T1000 (cell line): Measurements from ENCODE around the gene ANKRD40.
A peak's percentile ranks its signal among the peaks of the same experiment; 100 is the strongest.
"Not testable (repeated sequence)": the region's sequence is repeated elsewhere in the genome, so short reads cannot be mapped to it uniquely, and the experiment has no call there.

Experiments
- DNase-seq: peaks from one replicate; lab custom pipeline; 2025; ENCODE audit warnings: mixed read lengths; lab: John Stamatoyannopoulos, UW

The ANKRD40 gene, protein sequence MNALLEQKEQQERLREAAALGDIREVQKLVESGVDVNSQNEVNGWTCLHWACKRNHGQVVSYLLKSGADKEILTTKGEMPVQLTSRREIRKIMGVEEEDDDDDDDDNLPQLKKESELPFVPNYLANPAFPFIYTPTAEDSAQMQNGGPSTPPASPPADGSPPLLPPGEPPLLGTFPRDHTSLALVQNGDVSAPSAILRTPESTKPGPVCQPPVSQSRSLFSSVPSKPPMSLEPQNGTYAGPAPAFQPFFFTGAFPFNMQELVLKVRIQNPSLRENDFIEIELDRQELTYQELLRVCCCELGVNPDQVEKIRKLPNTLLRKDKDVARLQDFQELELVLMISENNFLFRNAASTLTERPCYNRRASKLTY

DNA sequence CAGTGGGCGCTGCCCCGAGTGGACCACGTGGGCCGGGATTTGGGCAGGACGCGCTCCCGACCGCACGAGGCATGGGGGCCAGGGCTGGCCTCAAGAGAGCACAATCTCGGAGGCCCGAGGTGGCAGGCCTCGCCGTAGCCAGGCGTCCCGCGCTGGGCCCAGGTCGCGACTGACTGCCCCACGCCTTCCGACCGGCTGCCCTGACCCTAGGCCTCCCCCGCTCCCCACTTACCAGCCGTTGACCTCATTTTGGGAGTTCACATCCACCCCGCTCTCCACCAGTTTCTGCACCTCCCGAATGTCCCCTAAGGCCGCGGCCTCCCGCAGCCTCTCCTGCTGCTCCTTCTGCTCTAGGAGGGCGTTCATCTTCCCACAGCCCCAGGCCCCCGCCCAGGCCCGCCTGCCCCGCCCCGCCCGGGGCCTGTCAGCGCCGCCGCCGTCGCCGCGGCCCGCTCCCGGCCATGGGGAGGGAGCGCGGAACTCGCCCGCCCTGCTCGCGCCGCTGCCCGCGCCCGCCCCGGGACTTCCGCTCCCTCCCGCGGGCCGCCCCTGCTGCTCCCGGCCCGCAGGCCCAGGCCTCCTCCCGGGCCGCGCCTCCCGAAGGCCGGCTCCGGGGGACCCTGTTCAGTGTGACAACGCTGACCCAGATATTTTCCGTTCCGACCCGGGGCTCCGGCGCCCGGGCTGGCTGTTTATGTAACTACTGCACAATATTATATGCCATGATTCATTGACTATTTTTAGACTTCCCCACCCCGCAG is at the start of gene ANKRD40:
ANKRD40 (minus strand) TSS at position 626 of the 761 bp plus-strand sequence; CDS start at position 366, 260 bp downstream.
- peak; percentile 89 for DNase-seq

DNA sequence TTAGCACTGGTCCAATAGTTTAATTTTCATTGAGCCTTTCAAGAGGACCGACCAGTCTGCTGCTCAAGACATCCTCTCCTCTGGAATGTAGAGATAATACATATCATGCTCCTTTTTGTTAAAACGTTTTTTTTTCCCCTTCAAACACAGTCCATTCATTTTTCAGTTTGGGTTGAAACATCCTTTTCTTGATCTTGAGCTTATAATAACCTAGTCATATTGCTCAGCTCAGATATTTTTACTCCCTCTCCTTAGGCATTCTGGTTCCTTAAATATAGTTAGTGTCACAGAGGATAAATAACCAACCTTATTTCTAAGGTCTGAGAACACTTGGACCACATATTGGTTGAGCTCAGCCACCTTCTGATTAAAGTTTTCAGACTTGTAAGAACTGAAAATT is 46.8 kb upstream of the ANKRD40 start:
- no peak for DNase-seq

DNA sequence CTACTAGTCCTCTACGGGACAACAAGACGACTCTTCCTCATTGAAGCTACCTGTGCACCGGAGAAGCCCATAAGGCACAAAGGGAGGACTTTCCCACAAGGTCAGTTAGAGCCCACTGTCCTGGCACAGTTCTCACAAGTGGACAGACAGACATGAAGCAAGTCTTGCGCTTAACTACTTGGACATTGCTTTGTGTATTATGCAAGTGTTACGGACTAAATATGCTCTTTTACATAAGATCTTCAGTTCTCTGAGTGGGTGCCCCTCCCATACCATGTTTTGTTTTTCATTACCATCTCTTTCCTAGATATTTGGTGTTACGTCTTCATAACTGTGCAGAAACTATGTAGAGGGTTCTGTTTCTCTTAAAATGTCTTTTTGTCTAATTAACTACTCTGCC is 41.5 kb upstream of the ANKRD40 start:
- no peak for DNase-seq

DNA sequence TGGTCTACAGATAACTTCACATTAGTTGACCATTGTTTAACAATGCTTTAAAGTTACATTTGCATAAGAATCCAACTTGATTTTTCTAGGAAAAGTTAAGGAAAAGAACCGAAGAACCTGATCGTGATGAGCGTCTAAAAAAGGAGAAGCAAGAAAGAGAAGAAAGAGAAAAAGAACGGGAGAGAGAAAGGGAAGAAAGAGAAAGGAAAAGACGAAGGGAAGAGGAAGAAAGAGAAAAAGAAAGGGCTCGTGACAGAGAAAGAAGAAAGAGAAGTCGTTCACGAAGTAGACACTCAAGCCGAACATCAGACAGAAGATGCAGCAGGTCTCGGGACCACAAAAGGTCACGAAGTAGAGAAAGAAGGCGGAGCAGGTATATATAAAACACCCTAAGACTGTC is 37.9 kb upstream of the ANKRD40 start:
- DNase-seq = no peak

DNA sequence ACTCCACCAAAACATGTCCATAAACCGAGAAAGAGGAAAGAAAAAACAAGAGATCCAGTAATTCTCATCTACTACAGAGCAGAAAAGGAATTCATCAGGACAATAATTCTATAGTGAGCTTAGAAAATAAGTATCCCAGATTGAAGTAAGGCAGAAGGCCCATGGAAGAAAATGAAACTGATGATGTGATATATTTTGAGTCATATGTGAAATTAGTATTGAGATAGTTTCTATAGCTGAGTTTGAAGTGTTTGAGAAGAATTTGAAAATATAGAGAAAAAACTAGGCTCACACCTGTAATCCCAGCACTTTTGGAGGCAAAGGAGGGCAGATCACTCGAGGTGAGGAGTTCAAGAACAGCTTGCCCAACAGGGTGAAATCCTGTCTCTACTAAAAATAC is 31.4 kb upstream of the ANKRD40 start:
- no peak for DNase-seq

DNA sequence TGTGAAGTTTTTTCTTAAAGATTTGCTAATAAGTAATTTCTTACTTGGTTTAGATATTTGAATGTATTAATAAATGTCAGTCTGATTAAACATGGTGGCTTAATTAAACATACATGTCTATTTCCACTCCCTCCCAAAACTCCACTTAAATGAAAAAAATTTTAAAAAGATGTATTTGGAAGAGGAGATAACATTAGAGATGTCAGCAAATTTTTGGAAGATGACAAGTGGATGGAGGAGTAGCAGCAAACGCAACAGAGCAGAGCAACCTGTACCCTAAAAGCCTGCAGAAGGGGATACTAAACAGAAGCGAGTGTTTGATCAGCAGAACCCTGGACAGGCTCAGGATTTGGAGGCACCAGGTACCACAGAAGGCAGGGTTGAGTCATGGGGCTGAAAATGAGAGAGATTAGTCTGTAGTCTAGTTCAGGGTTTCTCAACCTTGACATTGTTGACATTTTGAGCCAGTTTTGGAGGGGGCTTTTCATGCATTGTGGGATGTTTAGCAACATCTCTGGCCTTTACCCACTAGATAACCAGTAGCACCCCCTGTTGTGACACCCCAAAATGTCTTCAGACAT is 29.5 kb upstream of the ANKRD40 start:
- DNase-seq = no peak

DNA sequence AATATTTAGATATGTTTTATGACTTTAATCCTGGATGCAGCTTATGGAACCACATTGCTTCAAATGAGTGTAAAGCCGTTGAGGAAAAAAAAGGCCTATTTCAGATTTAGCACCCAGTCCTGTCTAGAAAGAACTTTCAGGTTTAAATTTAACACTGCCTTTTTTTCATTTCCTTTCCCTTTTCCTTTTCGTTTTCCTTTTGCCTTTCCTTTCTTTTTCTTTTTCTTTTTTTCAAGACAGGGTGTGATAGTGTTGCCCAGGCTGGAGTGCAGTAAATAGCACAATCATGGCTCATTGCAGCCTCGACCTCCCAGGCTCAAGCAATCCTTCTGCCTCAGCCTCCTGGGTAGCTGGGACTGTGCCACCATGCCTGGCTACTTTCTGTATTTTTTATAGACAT is 27.6 kb upstream of the ANKRD40 start:
- no peak for DNase-seq

DNA sequence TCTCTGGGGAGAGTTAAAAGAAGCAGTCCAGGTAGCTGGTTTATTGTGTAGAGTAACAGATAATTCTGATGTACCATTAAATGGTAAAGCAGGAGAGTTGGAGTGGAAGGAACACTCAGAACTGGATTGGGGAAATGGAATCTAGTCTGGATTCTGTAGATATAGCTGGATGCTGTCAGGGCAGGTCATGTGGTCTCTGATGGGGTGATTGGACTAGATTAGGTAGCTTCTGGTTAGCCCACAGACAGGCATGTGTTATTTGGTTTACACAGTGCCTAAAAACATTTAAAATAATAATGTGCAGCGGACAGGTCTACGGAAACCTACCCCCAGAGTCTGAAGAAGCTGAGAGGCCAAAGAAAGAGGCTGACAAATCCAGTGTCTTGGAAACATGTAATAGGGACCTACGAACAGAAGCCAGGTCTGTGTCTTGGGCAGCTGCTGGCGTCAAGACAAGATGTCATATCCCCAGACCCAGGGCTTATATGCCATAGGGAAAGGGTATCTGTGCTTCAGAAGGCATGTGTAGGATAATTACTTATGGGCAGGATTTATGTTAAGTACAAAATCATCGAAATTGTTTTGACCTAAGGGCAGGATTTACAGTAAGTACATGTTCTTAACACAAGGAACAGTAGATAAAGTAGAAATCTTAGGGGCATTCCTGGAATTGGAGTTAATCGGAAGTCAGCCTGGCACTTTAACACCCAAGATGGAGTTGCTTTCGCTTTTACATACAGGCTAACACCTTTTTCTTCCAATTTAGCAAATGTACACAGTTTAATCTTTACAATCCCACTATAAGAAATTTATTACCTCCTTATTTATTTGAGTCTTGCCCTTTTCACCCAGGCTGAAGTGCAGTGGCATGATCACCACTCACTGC is 24.1 kb upstream of the ANKRD40 start:
- no peak for DNase-seq

DNA sequence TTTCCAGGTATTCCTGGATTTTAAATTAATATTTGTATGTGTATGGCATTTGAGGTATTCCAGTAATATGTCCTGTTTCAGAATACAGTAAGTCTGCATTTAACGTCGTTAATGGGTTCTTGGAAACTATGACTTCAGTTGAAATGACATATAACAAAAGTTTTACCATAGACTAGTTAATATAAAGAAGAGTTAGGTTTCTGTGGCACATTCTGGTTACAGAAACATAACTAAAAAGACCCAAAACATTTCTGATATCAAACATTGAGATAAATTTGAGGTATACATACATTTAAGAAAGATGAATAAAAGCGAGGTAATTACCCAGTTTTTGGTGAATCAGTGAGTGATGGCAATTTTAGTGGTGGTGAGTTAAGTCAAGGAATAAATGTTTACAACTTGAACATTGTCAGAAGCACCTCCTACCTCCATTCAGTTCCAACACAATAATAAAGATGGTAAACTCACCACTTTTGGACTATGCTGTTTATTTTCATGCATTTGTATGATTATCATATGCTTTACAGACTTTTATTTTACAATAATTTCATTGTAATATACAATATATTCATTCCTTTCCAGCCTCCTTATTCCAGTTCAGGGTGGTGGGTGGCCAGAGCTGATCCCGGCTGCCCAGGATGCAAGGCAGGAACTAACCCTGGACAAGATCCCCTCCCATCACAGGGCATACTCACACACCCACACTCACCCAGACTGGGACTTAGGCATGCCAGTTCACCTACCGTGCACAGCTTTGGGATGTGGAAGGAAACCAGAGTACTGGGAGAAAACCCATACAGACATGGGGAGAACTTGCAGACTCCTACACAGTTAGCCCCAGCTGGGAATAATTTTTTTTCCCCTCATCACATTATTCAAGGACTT is 21.4 kb upstream of the ANKRD40 start:
- DNase-seq = no peak

DNA sequence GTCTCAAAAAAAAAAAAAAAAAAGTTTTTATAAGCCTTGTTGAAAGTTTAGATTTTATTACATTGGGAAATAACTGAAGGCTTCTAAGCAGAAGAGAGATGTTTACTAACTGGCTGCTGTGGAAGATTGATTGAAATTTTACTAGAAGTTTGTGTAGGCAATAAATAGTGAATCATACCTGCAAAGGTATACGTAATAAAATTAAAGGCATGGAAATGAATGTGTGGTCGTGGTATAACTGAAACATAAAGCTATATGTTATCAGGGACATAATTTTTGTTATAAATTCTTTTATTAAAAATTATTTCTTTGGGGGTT is 20.4 kb upstream of the ANKRD40 start:
- no peak for DNase-seq

DNA sequence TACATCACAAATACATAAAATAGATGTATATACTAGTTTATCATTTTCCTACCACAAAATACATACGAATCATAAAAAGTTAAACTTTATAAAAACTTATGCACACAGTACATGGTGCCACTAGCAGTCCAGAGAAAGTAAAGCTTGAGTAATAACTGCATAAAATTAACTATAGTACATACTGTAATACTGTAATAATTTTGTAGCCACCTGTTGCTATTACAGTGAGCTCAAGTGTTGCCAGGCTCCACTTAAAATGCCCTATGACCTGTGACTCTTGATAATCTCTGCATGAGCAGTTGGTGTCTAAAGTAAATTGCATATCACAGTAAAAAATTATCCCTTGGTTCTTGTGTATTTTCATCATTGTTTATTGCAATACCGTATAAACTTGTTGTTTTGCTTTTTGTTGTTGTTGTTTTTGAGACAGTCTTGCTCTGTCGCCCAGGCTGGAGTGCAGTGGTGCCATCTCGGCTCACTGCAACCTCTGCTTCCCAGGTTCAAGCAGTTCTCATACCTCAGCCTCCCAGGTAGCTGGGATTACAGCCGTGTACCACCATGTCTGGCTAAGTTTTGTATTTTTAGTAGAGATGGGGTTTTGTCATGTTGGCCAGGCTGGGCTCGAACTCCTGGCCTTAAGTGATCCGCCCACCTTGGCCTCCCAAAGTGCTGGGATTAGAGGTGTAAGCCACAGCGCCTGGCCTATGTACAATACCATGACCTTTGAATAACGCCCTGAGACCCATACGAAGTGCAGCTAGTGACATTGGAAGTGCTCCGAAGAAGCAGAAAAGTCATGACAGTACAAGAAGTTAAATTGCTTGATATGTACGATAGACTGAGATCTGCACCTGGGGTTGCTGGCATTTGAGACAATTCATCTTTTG is 18.3 kb upstream of the ANKRD40 start:
- no peak for DNase-seq

DNA sequence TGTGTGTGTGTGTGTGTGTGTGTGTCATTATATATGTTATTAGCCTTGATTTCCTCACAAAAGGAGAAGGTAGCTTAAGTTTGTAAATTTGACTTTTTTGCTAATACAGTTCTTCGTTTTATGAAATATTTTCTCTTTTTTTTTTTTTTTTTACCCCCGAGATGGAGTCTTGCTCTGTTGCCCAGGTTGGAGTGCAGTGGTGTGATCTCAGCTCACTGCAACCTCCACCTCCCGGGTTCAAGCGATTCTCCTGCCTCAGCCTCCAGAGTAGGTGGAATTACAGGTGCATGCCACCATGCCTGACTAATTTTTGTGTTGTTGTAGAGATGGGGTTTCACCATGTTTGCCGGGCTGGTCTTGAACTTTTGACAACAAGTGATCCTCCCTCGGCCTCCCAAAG is 16.9 kb upstream of the ANKRD40 start:
- DNase-seq = not testable (repeated sequence)

DNA sequence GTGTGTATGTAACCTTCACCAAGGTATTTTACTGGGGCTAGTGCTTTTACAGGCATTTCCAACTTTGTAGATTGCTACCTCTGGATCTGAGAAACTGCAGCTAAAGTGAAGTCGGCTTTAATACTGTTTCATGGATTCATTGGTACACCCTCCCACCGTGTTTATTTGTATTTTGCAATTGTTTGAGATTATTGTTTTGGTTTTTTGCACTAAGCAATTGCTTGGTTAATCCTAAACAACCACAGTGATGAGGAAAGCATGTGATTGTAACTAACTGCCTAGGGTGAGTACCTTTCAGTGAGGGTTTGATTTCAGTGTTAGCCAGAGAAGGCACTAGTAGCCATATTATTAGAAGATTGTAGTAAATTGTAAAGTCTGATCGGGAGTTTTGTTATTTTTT is 15.0 kb upstream of the ANKRD40 start:
- no peak for DNase-seq

DNA sequence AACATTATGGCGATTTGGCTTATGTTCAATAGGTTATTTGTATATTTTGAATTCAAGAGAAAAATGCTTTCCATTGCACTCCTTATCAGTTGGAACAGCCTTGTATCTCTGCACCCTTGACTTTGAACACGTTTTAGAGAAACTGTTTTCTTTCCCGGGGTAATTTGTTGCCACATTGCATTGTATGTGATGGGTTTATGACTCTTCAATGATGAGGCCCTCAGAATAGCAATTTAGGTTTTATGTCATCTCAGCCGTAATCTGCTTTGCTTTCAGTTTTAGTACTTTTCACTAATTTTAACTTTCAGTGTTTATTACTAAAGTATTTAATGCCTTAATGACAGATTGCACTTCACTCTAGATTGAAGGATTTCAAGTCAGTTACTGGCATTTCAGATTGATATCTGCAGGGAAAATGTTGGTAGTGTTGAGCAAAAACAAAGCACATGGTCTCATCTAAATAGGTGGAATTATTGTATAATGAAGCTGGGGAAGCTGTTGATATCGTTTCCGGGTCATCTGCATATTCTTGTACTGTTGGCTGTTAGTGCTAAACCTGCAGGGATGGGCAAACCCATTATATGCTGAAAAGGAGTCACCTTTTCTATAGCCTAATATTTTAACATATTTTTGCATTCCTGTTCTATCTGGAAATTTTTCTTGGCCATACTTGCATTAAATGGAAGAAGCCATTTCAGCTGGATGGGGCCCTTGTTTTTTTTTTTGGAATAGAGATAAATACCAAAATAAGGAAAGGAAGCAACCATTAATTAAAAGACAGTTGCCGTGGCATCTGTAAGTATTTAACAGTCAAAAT is 13.7 kb upstream of the ANKRD40 start:
- DNase-seq = no peak

DNA sequence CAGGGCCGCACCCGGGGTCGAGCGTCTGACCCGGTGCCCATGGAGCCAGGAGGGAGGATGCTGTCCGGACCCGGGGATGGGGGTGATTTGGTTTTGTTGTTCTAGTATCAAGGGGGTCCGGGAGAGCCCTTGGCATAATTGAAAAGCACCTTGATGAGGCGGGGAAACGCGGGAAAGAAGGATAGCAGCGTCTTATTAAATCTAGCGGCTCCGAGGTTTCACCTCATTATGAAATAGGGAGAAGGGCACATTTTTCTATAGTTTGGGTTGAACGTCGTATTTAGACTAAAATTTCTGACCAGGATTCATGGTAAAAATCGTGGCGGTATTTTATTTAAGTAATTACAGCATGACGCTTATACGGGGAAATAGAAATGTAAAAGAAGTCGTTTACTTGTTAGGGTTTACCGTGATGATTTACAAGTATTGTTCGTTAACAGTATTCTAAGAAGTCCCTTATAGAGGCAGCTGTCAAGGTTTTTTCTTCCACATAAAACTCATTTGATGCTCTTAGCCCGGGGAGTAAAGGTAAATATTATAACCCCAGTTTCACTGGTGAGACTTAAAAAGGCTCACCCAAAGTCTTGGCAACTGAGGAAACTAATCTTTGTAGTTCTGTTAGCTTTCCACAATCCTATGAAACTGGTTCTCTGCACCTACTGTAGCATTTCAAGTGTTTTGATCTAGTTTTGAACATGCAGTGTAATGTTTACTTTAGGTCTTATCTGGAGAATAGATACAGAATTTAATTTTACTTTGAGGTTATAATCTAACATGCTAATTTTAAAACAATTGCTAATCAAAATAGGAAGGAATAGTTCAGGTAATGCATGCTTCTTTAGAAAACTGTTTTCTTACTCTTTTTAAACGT is 12.4 kb upstream of the ANKRD40 start:
- DNase-seq = no peak

DNA sequence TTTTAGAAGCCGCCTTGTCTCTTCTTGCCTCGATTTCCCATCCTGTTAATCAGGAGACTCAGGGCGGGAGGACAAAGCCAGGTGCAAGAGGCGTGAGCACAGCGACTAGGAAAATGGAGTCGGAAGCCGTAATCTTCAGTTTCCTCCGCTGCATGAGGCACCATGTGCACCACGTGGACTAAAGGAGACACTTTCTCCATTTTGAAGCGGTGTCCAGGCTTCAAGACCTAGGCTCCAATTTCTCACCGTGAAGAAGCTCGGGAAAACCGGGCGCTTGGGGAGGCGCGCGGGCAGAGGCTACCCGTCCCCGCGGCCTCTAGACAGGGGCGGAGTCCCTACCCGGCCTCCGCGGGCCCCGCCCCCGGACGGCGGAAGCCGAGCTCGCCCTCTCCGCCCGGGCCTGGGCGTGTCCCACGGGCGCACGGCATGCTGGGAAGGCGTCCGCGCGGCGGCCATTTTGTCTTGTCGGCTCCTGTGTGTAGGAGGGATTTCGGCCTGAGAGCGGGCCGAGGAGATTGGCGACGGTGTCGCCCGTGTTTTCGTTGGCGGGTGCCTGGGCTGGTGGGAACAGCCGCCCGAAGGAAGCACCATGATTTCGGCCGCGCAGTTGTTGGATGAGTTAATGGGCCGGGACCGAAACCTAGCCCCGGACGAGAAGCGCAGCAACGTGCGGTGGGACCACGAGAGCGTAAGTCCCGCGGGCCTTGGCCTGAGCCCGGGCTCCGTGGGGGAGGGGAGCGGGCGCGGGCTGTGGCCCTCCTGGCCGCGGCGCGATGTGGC is 11.6 kb upstream of the ANKRD40 start, which contains the start of gene LUC7L3:
LUC7L3 (plus strand) TSS at position 460 of the 780 bp plus-strand sequence; CDS start at position 590, 130 bp downstream.
- DNase-seq = peak; percentile 95

DNA sequence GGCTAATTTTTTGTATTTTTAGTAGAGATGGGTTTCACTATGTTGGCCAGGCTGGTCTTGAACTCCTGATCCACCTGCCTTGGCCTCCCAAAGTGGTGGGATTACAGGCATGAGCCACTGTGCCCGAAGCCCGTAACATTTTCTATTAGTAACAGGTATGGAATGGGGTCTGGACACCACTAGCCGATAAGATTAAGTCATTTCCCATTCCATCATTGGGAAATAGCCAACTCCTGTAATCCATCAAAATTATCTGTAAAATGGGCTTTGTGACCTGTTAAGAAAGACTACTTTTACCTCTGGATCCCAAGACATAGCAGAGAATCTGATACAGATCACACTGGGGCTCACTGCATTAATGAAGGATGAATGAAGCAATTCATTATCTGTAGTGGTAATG is 7.8 kb upstream of the ANKRD40 start:
- no peak for DNase-seq
